Measurements from ENCODE around the gene NBEA.

Gene NBEA

GRCh38 chr13:35557475-35557874 lies 615.4 kb downstream of the NBEA start:
- Histone ChIP-seq H3K27ac (replicated peaks) (no peak overlapping the region), H3K27me3 (ENCODE audit: insufficient read depth, poor library complexity, severe bottlenecking) (no peaks in the 10 kb centered on the region), H3K4me3 (replicated peaks; ENCODE audit: insufficient read depth, low read length) (no peak overlapping the region)
- DNase-seq (ENCODE audit: low read depth in 1 of 2, low spot score in 1 of 2): no peak
- no peak for TF ChIP-seq GABPA (IDR thresholded peaks at IDR 0.05; ENCODE audit: low read depth)
- no peak for TF ChIP-seq POLR2AphosphoS5 (IDR thresholded peaks at IDR 0.05; ENCODE audit: low read depth)
- TF ChIP-seq CTCF (IDR thresholded peaks at IDR 0.05; ENCODE audit: insufficient read depth, low read length): no peak
- no peak for TF ChIP-seq REST (IDR thresholded peaks at IDR 0.05; ENCODE audit: insufficient replicate concordance, low read depth)
- no peak for TF ChIP-seq SPI1 (IDR thresholded peaks at IDR 0.05; ENCODE audit: borderline replicate concordance, low read depth)

- no peaks in the 10 kb centered on the region for H3K27me3 ChIP-seq (ENCODE audit: insufficient read depth, poor library complexity, severe bottlenecking)
- TF ChIP-seq CTCF (IDR thresholded peaks at IDR 0.05; ENCODE audit: insufficient read depth, low read length) (no peak), POLR2AphosphoS5 (IDR thresholded peaks at IDR 0.05; ENCODE audit: low read depth) (no peak), REST (IDR thresholded peaks at IDR 0.05; ENCODE audit: insufficient replicate concordance, low read depth) (no peak), SPI1 (IDR thresholded peaks at IDR 0.05; ENCODE audit: borderline replicate concordance, low read depth) (no peak), GABPA (IDR thresholded peaks at IDR 0.05; ENCODE audit: low read depth) (no peak)
- no peak overlapping the region for H3K27ac ChIP-seq (replicated peaks)
- no peak overlapping the region for H3K4me3 ChIP-seq (replicated peaks; ENCODE audit: insufficient read depth, low read length)
- DNase-seq (ENCODE audit: low read depth in 1 of 2, low spot score in 1 of 2): no peak
Measured at GRCh38 chr13:35561540-35561939, 619.5 kb downstream of the NBEA start.

- no peak overlapping the region for H3K4me3 ChIP-seq (replicated peaks; ENCODE audit: insufficient read depth, low read length)
- no peak overlapping the region for H3K27ac ChIP-seq (replicated peaks)
- no peak for DNase-seq (ENCODE audit: low read depth in 1 of 2, low spot score in 1 of 2)
- H3K27me3 ChIP-seq (ENCODE audit: insufficient read depth, poor library complexity, severe bottlenecking): no peaks in the 10 kb centered on the region
- no peak for TF ChIP-seq CTCF (IDR thresholded peaks at IDR 0.05; ENCODE audit: insufficient read depth, low read length)
- no peak for TF ChIP-seq POLR2AphosphoS5 (IDR thresholded peaks at IDR 0.05; ENCODE audit: low read depth)
- TF ChIP-seq SPI1 (IDR thresholded peaks at IDR 0.05; ENCODE audit: borderline replicate concordance, low read depth): no peak
- TF ChIP-seq GABPA (IDR thresholded peaks at IDR 0.05; ENCODE audit: low read depth): no peak
- TF ChIP-seq REST (IDR thresholded peaks at IDR 0.05; ENCODE audit: insufficient replicate concordance, low read depth): no peak
Measured at GRCh38 chr13:35565273-35565672, 623.2 kb downstream of the NBEA start.
